Fibroblast of lung (primary cell): ENCODE measurements around the gene TMEM220. TPM values are rescaled to one million over a fixed set of nuclear protein-coding genes. Genes with fewer than 3 reads are reported as not detected.

ENCODE experiments used
- DNase-seq, 2 donors: peaks; one replicate each; pipeline versions ENCODE4 v3.0.0 to v3.0.0-alpha.2; 2010; ENCODE audit warnings: low read depth in 2 of 2
- H2AFZ ChIP-seq: 2 replicates; pipeline ENCODE4 v1.5.1; 2012; ENCODE audit warnings: low read length, control low read depth, inconsistent platforms
- H3K27ac ChIP-seq: 2 replicates; pipeline ENCODE4 v1.5.1; 2011; ENCODE audit warnings: low read length, control low read depth; ENCODE audit not compliant: insufficient read depth
- H3K27me3 ChIP-seq: 2 replicates; pipeline ENCODE4 v1.5.1; 2011; ENCODE audit warnings: mild to moderate bottlenecking, low read length; ENCODE audit not compliant: control insufficient read depth, insufficient read depth
- H3K36me3 ChIP-seq: 2 replicates; pipeline ENCODE4 v1.5.1; 2011; ENCODE audit warnings: low read length; ENCODE audit not compliant: control insufficient read depth, insufficient read depth
- H3K4me1 ChIP-seq: 2 replicates; pipeline ENCODE4 v1.5.1; 2011; ENCODE audit warnings: low read length; ENCODE audit not compliant: control insufficient read depth, insufficient read depth; ENCODE audit errors: extremely low read depth
- H3K4me2 ChIP-seq: 2 replicates; pipeline ENCODE4 v1.5.1; 2011; ENCODE audit warnings: low read length, control low read depth; ENCODE audit not compliant: insufficient read depth; ENCODE audit errors: extremely low read depth
- H3K4me3 ChIP-seq, 4 experiments: fragments of 200-600 bp in 1 of 4; sonication (generic) in 1 of 4; replicated peaks in 1 of 4; 2 replicates each; pipeline ENCODE4 v1.5.1; 2011 to 2016; ENCODE audit warnings: low read length in 4 of 4, low read depth in 3 of 4, mild to moderate bottlenecking in 3 of 4, control low read depth in 2 of 4, inconsistent platforms in 1 of 4, mixed read lengths in 1 of 4; ENCODE audit not compliant: insufficient read depth in 1 of 4; ENCODE audit errors: control extremely low read depth in 1 of 4
- H3K79me2 ChIP-seq: 2 replicates; pipeline ENCODE4 v1.5.1; 2012; ENCODE audit warnings: mild to moderate bottlenecking, low read length, inconsistent platforms; ENCODE audit not compliant: control insufficient read depth, insufficient read depth
- H3K9ac ChIP-seq: 2 replicates; pipeline ENCODE4 v1.5.1; 2011; ENCODE audit warnings: mild to moderate bottlenecking, low read length, control low read depth; ENCODE audit not compliant: insufficient read depth
- H3K9me3 ChIP-seq: 2 replicates; pipeline ENCODE4 v1.5.1; 2012; ENCODE audit warnings: low read depth, low read length; ENCODE audit not compliant: control insufficient read depth, insufficient read depth
- H4K20me1 ChIP-seq: 2 replicates; pipeline ENCODE4 v1.5.1; 2011; ENCODE audit warnings: low read length; ENCODE audit not compliant: control insufficient read depth, insufficient read depth; ENCODE audit errors: extremely low read depth
- CTCF ChIP-seq, 2 donors: IDR thresholded peaks in 1 of 2; conservative IDR thresholded peaks in 1 of 2; 1 replicate in 1 of 2; 2 replicates in 1 of 2; pipeline ENCODE4 v1.5.1; 2011 to 2012; ENCODE audit warnings: low read length in 2 of 2, control low read depth in 1 of 2, inconsistent platforms in 1 of 2, low read depth in 1 of 2, mild to moderate bottlenecking in 1 of 2
- EZH2 ChIP-seq: IDR thresholded peaks from 2 replicates; pipeline ENCODE4 v1.5.1; 2012; ENCODE audit warnings: low read length, control low read depth, mild to moderate bottlenecking; ENCODE audit errors: missing control alignments
- polyA plus RNA-seq, 2 donors: library from polyadenylated mRNA; depleted of rRNA in 1 of 2; stranded (reverse) in 1 of 2; unstranded in 1 of 2; fragments of >200 nt; gene quantifications; 2 replicates each; pipeline ENCODE4 v1.2.1, GENCODE V29; 2011 to 2012; ENCODE audit warnings: missing spikeins in 1 of 2
- total RNA-seq: library from RNA; depleted of rRNA; stranded (reverse); fragments of >200 nt; gene quantifications from 2 replicates; pipeline ENCODE4 v1.2.1, GENCODE V29; 2014

The TMEM220 gene
- total and polyA plus RNA-seq, 2 donors (not counting 1 experiment from before 2014, with no cell fraction given), result 4.1 to 4.3 TPM

GRCh38 chr17:10718547-10718946, 11.3 kb downstream of the TMEM220 start:
- no peak for DNase-seq
- no peaks in the 10 kb centered on the region for H4K20me1 ChIP-seq
- TF ChIP-seq EZH2 (no peak), CTCF (conservative IDR thresholded peaks at IDR 0.05 in 1 of 2, IDR thresholded peaks at IDR 0.05 in 1 of 2; ENCODE audit: low read depth in 1 of 2, low read length in 2 of 2) (no peak)

GRCh38 chr17:10716218-10716617, 13.6 kb downstream of the TMEM220 start:
- Histone ChIP-seq H3K4me1 (no peaks in the 10 kb centered on the region), H3K27me3 (no peaks in the 10 kb centered on the region), H4K20me1 (no peaks in the 10 kb centered on the region), H3K4me3 (no peak overlapping the region), H3K36me3 (peaks cover 7% of the 10 kb centered on the region), H3K79me2 (no peaks in the 10 kb centered on the region), H3K27ac (no peak overlapping the region), H2AFZ (no peak overlapping the region), H3K9ac (no peak overlapping the region), H3K9me3 (no peaks in the 10 kb centered on the region), H3K4me2 (no peak overlapping the region)
- DNase-seq, result no peak
- TF ChIP-seq CTCF (conservative IDR thresholded peaks at IDR 0.05 in 1 of 2, IDR thresholded peaks at IDR 0.05 in 1 of 2; ENCODE audit: low read depth in 1 of 2, low read length in 2 of 2) (no peak), EZH2 (no peak)

More at GRCh38 chr17:10718547-10718946, 11.3 kb downstream of the TMEM220 start:
- Histone ChIP-seq H3K9me3 (no peaks in the 10 kb centered on the region), H3K27me3 (no peaks in the 10 kb centered on the region), H3K4me2 (no peak overlapping the region), H3K79me2 (no peaks in the 10 kb centered on the region), H3K36me3 (no peaks in the 10 kb centered on the region), H3K4me3 (no peak overlapping the region), H2AFZ (no peak overlapping the region), H3K4me1 (no peaks in the 10 kb centered on the region), H3K27ac (no peak overlapping the region), H3K9ac (no peak overlapping the region)

GRCh38 chr17:10713318-10713717, 16.5 kb downstream of the TMEM220 start:
- H3K9ac ChIP-seq, result no peak overlapping the region
- TF ChIP-seq EZH2 (no peak), CTCF (conservative IDR thresholded peaks at IDR 0.05 in 1 of 2, IDR thresholded peaks at IDR 0.05 in 1 of 2; ENCODE audit: low read depth in 1 of 2, low read length in 2 of 2) (no peak)
- H2AFZ ChIP-seq, result no peak overlapping the region
- peaks cover 7% of the 10 kb centered on the region for H3K36me3 ChIP-seq
- H3K4me2 ChIP-seq, result no peak overlapping the region
- H3K4me1 ChIP-seq, result no peaks in the 10 kb centered on the region
- no peaks in the 10 kb centered on the region for H3K27me3 ChIP-seq
- no peaks in the 10 kb centered on the region for H4K20me1 ChIP-seq
- H3K79me2 ChIP-seq, result no peaks in the 10 kb centered on the region
- peak in 1 of 2 donors; percentile 76 for DNase-seq
- no peak overlapping the region for H3K27ac ChIP-seq
- no peaks in the 10 kb centered on the region for H3K9me3 ChIP-seq
- no peak overlapping the region for H3K4me3 ChIP-seq
